ENCODE results near the gene DCDC2B.

GRCh38 chr1:32255072-32256071, 46.5 kb downstream of the DCDC2B start:
- TF ChIP-seq CTCF (IDR thresholded peaks at IDR 0.05) (no peak), POLR2A (IDR thresholded peaks at IDR 0.05) (no peak), EP300 (IDR thresholded peaks at IDR 0.05) (no peak)

Data from sigmoid colon (tissue), 4 donors.